Aorta (tissue), 5 donors: ENCODE measurements around the gene CDADC1. TPM values are rescaled to one million over a fixed set of nuclear protein-coding genes. Genes with fewer than 3 reads are reported as not detected.

Experiments used
- ATAC-seq: fragments of 200-7000 bp; cut with Tn5 transposase; one replicate; pipeline ENCODE4 v1.9.1; 2022; ENCODE audit warnings: moderate library complexity; ENCODE audit not compliant: low FRiP score
- DNase-seq, 2 donors: peaks; one replicate each; pipeline ENCODE4 v3.0.0-alpha.2; 2020
- H3K27ac ChIP-seq, 2 donors: one replicate each; pipeline ENCODE4 v1.5.1; 2013; ENCODE audit warnings: low read length in 2 of 2, mild to moderate bottlenecking in 2 of 2, moderate library complexity in 2 of 2, control low read depth in 1 of 2, inconsistent platforms in 1 of 2, low read depth in 1 of 2
- H3K27me3 ChIP-seq, 2 donors: one replicate each; pipeline ENCODE4 v1.6.1; 2013; ENCODE audit warnings: control low read depth in 1 of 2, low read length in 1 of 2, mild to moderate bottlenecking in 1 of 2, moderate library complexity in 1 of 2; ENCODE audit not compliant: insufficient read depth in 2 of 2, control insufficient read depth in 1 of 2
- H3K36me3 ChIP-seq, 2 donors: one replicate each; pipeline ENCODE4 v1.6.1; 2013; ENCODE audit warnings: control low read depth in 1 of 2, low read length in 1 of 2, mild to moderate bottlenecking in 1 of 2; ENCODE audit not compliant: insufficient read depth in 2 of 2, control insufficient read depth in 1 of 2
- H3K4me1 ChIP-seq, 2 donors: one replicate each; pipeline ENCODE4 v1.6.1; 2013; ENCODE audit warnings: low read length in 2 of 2, control low read depth in 1 of 2, mild to moderate bottlenecking in 1 of 2, moderate library complexity in 1 of 2; ENCODE audit not compliant: insufficient read depth in 2 of 2, control insufficient read depth in 1 of 2
- H3K4me3 ChIP-seq, 2 donors: one replicate each; pipeline ENCODE4 v1.5.1; 2013; ENCODE audit warnings: low read length in 2 of 2, control low read depth in 1 of 2, mild to moderate bottlenecking in 1 of 2
- H3K9me3 ChIP-seq: one replicate; pipeline ENCODE4 v1.6.1; 2013; ENCODE audit warnings: mild to moderate bottlenecking, low read length; ENCODE audit not compliant: control insufficient read depth
- WGBS, 2 donors: extraction: QIAGEN DNeasy Blood & Tissue Kit; methylation state at CpG; one replicate each; pipeline ENCODE4 v1.1.7; 2013; 5-methylcytosine and 5-hydroxymethylcytosine counted together
- intact Hi-C, 2 donors: fragments of 100-400 bp; cut with DNase I; formaldehyde crosslinking; loops; one replicate each; pipeline versions ENCODE4 v1.14.2 to v1.15.0; 2022
- polyA plus RNA-seq, 2 donors: library from polyadenylated mRNA; stranded (reverse); fragments of 200-250 nt; gene quantifications; one replicate each; pipeline ENCODE4 v1.2.3, GENCODE V29; 2013
- total RNA-seq, 2 donors: library from RNA; stranded (reverse); fragmentation: NEBNext Ultra II Directional; extraction: Animal tissue kit (Norgen Biotek cat#: 25700); gene quantifications; one replicate each; pipeline ENCODE4 v1.2.1, GENCODE V29; 2021
- donor health status: healthy with polysubstance abuse.
- donor health status: Bipolar disorder and iron deficiency.
- donor health status: DM: no; HTN: no; CAD: no.
- donor health status: DM: no; HTN: no; CAD: no.
- donor health status: DM: yes; HTN: yes; CAD: no.

The CDADC1 gene
- total and polyA plus RNA-seq, 4 donors = 8.7 to 23.0 (median 11.9) TPM

GRCh38 chr13:49310251-49310650 is 62.5 kb downstream of the CDADC1 start:
- peaks cover 2 to 4% of the 10 kb centered on the region in 2 donors for H3K4me1 ChIP-seq
- no peaks in the 10 kb centered on the region for H3K36me3 ChIP-seq
- no peak for DNase-seq
- no peak overlapping the region for H3K4me3 ChIP-seq
- intact Hi-C loops = loop anchor here in 1 of 2 donors (5.0 kb wide), 1 partner anchor 47 kb away; no protein-coding TSS in a partner anchor
- H3K27me3 ChIP-seq = no peaks in the 10 kb centered on the region
- WGBS, 2 donors = 97 to 100% methylated on average over 3 of the region's 3 CpGs
- ATAC-seq = no peak
- H3K27ac ChIP-seq = peak overlapping the region in 1 of 2 donors; percentile 20
- no peaks in the 10 kb centered on the region for H3K9me3 ChIP-seq

DNA sequence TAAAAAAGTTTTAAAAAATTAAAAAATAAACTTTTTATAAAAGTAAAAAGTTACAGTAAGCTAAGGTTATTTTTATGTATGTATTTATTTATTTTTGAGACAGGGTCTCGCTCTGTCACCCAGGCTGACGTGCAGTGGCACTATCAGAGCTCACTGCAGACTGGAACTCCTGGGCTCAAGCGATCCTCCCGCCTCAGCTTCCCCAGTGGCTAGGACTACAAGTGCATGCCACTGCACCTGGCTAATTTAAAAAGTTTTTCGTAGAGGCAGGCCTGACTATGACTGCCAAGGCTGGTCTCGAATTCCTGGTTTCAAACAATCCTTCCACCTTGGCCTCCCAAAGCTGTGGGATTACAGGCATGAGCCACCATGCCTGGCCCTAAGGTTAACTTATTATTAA is 64.1 kb downstream of the CDADC1 start:
- H3K27me3 ChIP-seq = no peaks in the 10 kb centered on the region
- intact Hi-C loops = loop anchor here in 1 of 2 donors (5.0 kb wide), 1 partner anchor 45 kb away; no protein-coding TSS in a partner anchor
- no peak overlapping the region for H3K27ac ChIP-seq
- DNase-seq = no peak
- H3K4me1 ChIP-seq = peaks cover 2 to 4% of the 10 kb centered on the region in 2 donors
- no peaks in the 10 kb centered on the region for H3K36me3 ChIP-seq
- 94 to 95% methylated on average over 6 of the region's 6 CpGs for WGBS, 2 donors
- no peaks in the 10 kb centered on the region for H3K9me3 ChIP-seq
- no peak overlapping the region for H3K4me3 ChIP-seq
- ATAC-seq = no peak

- no peak for DNase-seq
- H3K36me3 ChIP-seq = no peaks in the 10 kb centered on the region
- no peaks in the 10 kb centered on the region for H3K9me3 ChIP-seq
- peaks cover 2% of the 10 kb centered on the region in 2 donors for H3K4me1 ChIP-seq
- 50 to 55% methylated on average over 6 of the region's 6 CpGs for WGBS, 2 donors
- H3K27me3 ChIP-seq = no peaks in the 10 kb centered on the region
- ATAC-seq = no peak
- intact Hi-C loops = loop anchor here in 1 of 2 donors (5.0 kb wide), 1 partner anchor 43 kb away; no protein-coding TSS in a partner anchor
- H3K4me3 ChIP-seq = no peak overlapping the region
- peak overlapping the region; percentile 94 to 95 for H3K27ac ChIP-seq
Observed at GRCh38 chr13:49314344-49314882, 66.7 kb downstream of the CDADC1 start.

DNA sequence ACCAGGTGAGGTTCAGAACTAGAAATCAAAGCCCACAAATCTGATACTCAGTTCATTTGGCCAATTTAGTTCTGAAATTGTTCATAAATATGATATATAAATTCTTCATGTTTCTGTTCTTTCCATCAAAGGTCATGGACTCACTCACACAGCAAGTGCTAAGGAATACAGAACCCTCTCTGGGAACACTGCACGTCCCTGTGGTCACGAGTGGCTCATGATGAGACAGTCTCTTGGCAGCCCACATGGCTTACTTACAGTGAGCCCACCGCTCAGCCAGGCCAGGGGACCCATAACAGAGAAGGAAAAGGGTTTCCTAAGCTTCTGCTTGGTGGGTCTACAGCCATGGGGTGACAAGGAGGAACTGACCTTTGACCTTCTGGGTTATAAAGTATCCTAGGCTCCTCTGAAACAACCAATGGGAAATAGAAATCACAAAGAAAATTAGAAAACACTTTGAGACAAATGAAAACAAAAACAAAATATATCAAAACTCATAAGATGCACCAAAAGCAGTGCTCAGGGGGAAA is 67.4 kb downstream of the CDADC1 start:
- no peak overlapping the region for H3K4me3 ChIP-seq
- intact Hi-C loops = loop anchor here in 1 of 2 donors (5.0 kb wide), 1 partner anchor 37 kb away; no protein-coding TSS in a partner anchor
- peak overlapping the region in 1 of 2 donors; percentile 22 for H3K27ac ChIP-seq
- DNase-seq (no peak), ATAC-seq (no peak)
- peaks cover 2% of the 10 kb centered on the region in 2 donors for H3K4me1 ChIP-seq
- no peaks in the 10 kb centered on the region for H3K27me3 ChIP-seq
- H3K9me3 ChIP-seq = no peaks in the 10 kb centered on the region
- 81 to 84% methylated on average over 3 of the region's 3 CpGs for WGBS, 2 donors
- no peaks in the 10 kb centered on the region for H3K36me3 ChIP-seq

DNA sequence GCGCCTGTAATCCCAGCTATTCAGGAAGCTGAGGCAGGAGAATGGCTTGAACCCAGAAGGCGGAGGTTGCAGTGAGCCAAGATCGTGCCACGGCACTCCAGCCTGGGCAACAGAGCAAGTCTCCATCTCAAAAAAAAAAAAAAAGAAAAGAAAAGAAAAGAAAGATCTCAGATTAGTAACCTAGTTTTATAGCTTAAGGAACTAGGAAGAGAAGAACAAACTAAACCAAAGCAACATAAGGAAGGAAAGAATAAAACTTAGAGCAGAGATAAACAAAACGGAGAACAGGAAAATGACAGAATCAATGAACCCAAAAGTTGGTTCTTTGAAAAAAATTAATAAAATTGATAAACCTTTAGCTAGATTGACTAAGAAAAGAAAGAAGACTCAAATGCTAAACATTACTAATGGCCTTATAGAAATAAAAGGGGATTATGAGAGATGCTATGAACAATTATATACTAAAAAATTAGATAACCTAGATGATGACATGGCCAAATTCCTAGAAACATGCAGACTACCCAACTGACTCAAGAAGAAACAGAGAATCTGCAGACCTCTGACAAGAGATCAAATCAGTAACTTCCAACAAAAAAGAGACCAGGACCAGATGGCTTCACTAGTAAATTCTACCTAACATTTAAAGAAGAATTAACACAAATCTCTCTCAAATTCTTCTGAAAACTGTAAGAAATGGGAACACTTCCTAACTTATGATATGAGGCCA is 68.2 kb downstream of the CDADC1 start:
- Histone ChIP-seq H3K36me3 (no peaks in the 10 kb centered on the region), H3K27me3 (no peaks in the 10 kb centered on the region), H3K9me3 (no peaks in the 10 kb centered on the region), H3K4me1 (peaks cover 2% of the 10 kb centered on the region in 2 donors), H3K27ac (no peak overlapping the region), H3K4me3 (no peak overlapping the region)
- ATAC-seq (no peak), DNase-seq (no peak)
- 59 to 63% methylated on average over 5 of the region's 5 CpGs for WGBS, 2 donors
- intact Hi-C loops = loop anchor here in 1 of 2 donors (5.0 kb wide), 1 partner anchor 36 kb away; no protein-coding TSS in a partner anchor

GRCh38 chr13:49319551-49319950 is 71.8 kb downstream of the CDADC1 start:
- Histone ChIP-seq H3K27me3 (no peaks in the 10 kb centered on the region), H3K9me3 (no peaks in the 10 kb centered on the region), H3K27ac (no peak overlapping the region), H3K4me3 (no peak overlapping the region), H3K36me3 (no peaks in the 10 kb centered on the region), H3K4me1 (no peaks in the 10 kb centered on the region)
- ATAC-seq (no peak), DNase-seq (no peak)
- intact Hi-C loops = loop anchor here in 1 of 2 donors (5.0 kb wide), 1 partner anchor 33 kb away; no protein-coding TSS in a partner anchor

DNA sequence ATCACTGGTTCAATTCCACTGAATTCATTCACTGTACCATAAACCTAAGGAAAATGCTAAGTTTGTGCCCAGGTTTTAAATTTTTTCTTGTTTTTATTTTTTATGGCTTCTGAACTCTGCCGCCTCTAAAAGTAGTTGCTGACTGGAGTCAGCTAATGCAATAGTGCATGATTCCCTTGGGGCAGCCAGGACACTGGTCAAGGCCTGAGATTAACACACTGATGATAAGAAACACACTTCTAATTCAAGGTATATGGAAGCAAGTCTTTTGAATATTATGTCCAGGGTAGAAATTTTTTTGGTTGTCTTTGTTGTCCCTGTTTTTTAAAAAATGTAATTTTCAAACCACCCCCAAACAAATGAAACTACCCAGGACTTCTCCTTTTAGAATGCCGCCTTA is 72.2 kb downstream of the CDADC1 start:
- peak; percentile 56 for ATAC-seq
- 74 to 77% methylated on average over 2 of the region's 2 CpGs for WGBS, 2 donors
- intact Hi-C loops = loop anchor here (5.0 kb wide), 2 partner anchors 32 to 47 kb away; no protein-coding TSS in a partner anchor

DNA sequence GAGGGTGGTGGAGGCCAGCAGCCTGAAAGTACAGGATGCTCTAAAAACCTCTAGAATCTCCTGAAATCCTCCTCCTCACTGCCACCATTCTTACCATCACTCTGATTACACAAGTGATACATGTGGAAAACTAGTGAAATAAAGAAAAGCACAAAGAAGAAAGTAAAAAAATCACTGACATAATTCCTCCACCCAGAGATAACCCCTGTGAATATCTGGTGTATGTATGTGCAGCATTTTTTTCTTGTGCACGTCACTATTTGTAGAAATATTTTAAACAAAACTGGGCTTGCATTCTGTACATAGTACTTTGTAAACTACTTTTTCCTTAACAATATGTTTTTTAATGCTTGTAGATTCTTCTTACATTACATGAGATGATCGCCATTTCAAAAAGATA is 73.2 kb downstream of the CDADC1 start:
- no peak overlapping the region for H3K4me3 ChIP-seq
- H3K36me3 ChIP-seq = no peaks in the 10 kb centered on the region
- H3K9me3 ChIP-seq = no peaks in the 10 kb centered on the region
- H3K27ac ChIP-seq = no peak overlapping the region
- ATAC-seq (no peak), DNase-seq (no peak)
- H3K27me3 ChIP-seq = no peaks in the 10 kb centered on the region
- 87 to 88% methylated on average over 2 of the region's 2 CpGs for WGBS, 2 donors
- no peaks in the 10 kb centered on the region for H3K4me1 ChIP-seq
- intact Hi-C loops = loop anchor here in 1 of 2 donors (5.0 kb wide), 1 partner anchor 46 kb away; no protein-coding TSS in a partner anchor

More for the DNA sequence above, 72.2 kb downstream of the CDADC1 start:
- DNase-seq = no peak
- H3K4me3 ChIP-seq = no peak overlapping the region
- H3K4me1 ChIP-seq = no peaks in the 10 kb centered on the region
- H3K36me3 ChIP-seq = no peaks in the 10 kb centered on the region
- no peaks in the 10 kb centered on the region for H3K9me3 ChIP-seq
- no peak overlapping the region for H3K27ac ChIP-seq
- no peaks in the 10 kb centered on the region for H3K27me3 ChIP-seq
